H7 (cell line): ENCODE results near the gene CA6. TPM values are rescaled to one million over a fixed set of nuclear protein-coding genes. Genes with fewer than 3 reads are reported as not detected.
"Not testable (repeated sequence)": the region's sequence is repeated elsewhere in the genome, so short reads cannot be mapped to it uniquely, and the experiment has no call there.

Experiments used
- DNase-seq: peaks from one replicate; pipeline ENCODE4 v3.0.0; 2012
- H3K27me3 ChIP-seq: 2 replicates; pipeline ENCODE4 v1.6.0; 2011; ENCODE audit warnings: mild to moderate bottlenecking, low read length; ENCODE audit not compliant: control insufficient read depth, insufficient read depth
- H3K36me3 ChIP-seq: replicated peaks from 2 replicates; pipeline ENCODE4 v1.5.1; 2011; ENCODE audit warnings: low read length; ENCODE audit not compliant: control insufficient read depth, insufficient read depth
- H3K4me3 ChIP-seq: 2 replicates; pipeline ENCODE4 v1.5.1; 2011; ENCODE audit warnings: low read depth, mild to moderate bottlenecking, control low read depth, low read length, moderate library complexity; ENCODE audit not compliant: insufficient read depth
- total RNA-seq: library from RNA; depleted of rRNA; stranded (reverse); fragments of >200 nt; shearing (Covaris generic); gene quantifications from 2 replicates; pipeline ENCODE4 v1.2.3, GENCODE V29; 2014; rRNA removed

Gene CA6
- total RNA-seq, result not detected in 2 replicates

DNA sequence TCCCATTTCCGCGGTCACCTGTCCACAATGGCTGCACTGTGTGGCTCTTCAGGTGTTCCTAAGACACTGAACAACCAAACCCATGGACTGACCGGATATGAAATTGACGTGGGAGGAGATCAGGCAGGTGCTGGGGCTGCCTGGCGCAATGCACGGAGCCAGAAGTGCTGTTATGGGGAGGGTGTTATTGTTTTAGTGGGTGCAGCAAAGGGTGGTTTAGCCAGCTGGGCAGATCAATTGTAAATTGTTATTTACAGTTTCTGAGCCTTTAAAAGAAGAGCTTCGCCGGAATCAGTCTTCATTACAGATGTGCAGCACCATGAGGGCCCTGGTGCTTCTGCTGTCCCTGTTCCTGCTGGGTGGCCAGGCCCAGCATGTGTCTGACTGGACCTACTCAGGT is at the start of gene CA6:
Gene CA6 (plus strand): TSS at position 301 of the 400 bp plus-strand sequence. CDS start 19 bp downstream, at position 320.
- no peaks in the 10 kb centered on the region for H3K36me3 ChIP-seq
- no peak for DNase-seq
- H3K4me3 ChIP-seq, result no peak within 1 kb of the TSS
- no peaks in the 10 kb centered on the region for H3K27me3 ChIP-seq

DNA sequence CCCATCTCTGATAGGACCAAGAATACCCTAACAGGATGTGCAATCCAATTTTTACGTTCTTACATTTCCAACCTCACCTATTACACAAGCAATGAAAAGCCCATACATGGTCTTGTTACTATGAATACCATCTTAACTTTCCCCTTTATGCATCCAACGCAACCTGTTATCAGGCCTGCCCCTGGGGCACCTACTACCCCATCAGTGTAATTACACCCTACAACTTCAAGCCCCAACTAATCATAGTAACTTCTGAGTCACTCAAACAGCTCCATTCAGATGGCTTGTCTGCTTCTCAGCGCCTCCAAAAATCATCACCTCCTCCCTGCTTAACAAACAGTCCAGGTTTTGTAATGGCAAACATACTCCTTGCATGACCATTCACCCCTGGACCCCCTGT is 48.9 kb upstream of the CA6 start:
- not testable (repeated sequence) for H3K4me3 ChIP-seq, H3K36me3 ChIP-seq, DNase-seq, H3K27me3 ChIP-seq

DNA sequence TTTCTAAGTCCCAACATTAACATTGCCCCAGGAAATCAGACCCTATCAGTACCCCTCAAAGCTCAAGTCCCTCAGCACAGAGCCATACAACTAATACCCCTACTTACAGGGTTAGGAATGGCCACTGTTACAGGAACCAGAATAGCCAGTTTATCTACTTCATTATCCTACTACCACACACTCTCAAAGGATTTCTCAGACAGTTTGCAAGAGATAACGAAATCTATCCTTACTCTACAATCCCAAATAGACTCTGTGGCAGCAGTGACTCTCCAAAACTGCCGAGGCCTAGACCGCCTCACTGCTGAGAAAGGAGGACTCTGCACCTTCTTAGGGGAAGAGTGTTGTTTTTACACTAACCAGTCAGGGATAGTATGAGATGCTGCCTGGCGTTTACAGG is 48.2 kb upstream of the CA6 start:
- H3K27me3 ChIP-seq, H3K4me3 ChIP-seq, DNase-seq, H3K36me3 ChIP-seq: not testable (repeated sequence)

DNA sequence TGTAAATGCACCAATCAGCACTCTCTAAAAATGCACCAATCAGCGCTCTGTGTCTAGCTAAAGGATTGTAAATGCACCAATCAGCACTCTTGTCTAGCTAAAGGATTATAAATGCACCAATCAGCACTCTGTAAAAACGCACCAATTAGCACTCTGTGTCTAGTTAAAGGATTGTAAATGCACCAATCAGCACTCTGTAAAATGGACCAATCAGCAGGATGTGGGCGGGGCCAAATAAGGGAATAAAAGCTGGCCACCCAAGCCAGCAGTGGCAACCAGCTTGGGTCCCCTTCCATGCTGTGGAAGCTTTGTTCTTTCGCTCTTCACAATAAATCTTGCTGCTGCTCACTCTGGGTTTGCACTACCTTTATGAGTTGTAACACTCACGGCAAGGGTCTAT is 47.2 kb upstream of the CA6 start:
- not testable (repeated sequence) for DNase-seq, H3K27me3 ChIP-seq

DNA sequence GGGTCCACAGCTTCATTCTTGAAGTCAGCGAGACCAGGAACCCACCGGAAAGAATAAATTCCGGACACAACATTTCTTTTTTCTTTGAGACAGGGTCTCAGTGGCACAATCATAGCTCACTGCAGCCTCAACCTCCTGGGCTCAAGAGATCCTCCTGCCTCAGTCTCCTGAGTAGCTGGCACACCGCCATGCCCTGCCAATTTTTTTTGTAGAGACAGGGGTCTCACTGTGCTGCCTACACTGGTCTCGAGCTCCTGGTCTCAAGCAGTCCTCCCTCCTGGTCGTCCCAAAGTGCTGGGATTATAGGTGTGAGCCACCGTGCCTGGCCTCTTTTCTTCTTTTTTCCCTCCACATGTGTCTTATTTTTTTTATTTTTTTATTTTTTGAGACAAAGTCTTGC is 46.6 kb upstream of the CA6 start:
- Histone ChIP-seq H3K36me3 (no peaks in the 10 kb centered on the region), H3K4me3 (no peak overlapping the region), H3K27me3 (no peaks in the 10 kb centered on the region)
- DNase-seq, result no peak

More for the DNA sequence above, 47.2 kb upstream of the CA6 start:
- H3K4me3 ChIP-seq, H3K36me3 ChIP-seq: not testable (repeated sequence)

DNA sequence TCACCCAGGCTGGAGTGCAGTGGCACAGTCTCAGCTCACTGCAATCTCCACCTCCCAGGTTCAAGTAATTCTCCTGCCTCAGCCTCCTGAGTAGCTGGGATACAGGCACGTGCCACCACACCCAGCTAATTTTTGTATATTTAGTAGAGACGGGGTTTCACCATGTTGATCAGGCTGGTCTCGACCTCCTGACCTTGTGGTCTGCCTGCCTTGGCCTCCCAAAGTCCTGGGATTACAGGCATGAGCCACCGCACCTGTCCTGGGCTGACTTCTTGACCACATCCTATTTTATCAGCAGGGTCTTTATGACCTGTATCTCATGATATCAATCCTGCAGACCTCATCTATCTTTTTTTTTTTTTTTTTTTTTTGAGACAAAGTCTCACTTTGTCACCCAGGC is 45.0 kb upstream of the CA6 start:
- not testable (repeated sequence) for H3K4me3 ChIP-seq, H3K27me3 ChIP-seq, H3K36me3 ChIP-seq, DNase-seq

DNA sequence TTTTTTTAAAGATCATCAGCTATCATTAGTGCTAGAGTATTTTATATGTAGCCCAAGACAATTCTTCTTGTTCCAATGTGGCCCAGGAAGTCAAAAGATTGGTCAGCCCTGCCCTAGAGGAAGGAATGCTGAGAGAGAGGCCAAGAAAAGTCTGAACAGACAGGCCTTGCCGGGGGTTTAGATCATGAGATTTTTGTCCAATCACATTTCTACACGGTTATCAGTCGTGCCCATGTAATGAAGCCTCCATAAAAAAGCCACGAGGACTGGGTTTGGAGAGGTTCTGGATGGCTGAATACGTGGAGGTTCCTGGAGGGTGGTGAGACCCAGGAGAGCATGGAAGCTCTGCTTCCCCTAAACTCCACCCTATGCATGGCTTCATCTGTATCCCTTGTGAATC is 42.9 kb upstream of the CA6 start:
- no peaks in the 10 kb centered on the region for H3K36me3 ChIP-seq
- no peaks in the 10 kb centered on the region for H3K27me3 ChIP-seq
- no peak for DNase-seq
- H3K4me3 ChIP-seq, result no peak overlapping the region

DNA sequence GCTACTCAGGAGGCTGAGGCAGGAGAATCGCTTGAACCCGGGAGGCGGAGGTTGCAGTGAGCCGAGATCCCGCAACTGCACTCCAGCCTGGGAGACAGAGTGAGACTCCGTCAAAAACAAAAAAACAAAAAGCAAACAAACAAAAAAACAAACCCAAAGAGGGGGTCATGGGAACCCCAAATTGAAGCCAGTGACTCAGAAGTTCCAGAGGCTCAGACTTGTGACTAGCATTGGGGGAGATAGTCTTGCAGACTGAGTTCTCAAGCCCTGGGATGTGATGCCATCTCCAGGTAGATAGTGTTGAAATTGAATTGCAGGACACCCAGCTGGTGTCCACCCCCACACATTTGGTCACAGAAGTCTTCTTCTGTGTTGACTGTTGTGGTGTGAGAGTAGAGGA is 42.3 kb upstream of the CA6 start:
- DNase-seq, result no peak
- H3K27me3 ChIP-seq, result no peaks in the 10 kb centered on the region
- no peak overlapping the region for H3K4me3 ChIP-seq
- H3K36me3 ChIP-seq, result no peaks in the 10 kb centered on the region

DNA sequence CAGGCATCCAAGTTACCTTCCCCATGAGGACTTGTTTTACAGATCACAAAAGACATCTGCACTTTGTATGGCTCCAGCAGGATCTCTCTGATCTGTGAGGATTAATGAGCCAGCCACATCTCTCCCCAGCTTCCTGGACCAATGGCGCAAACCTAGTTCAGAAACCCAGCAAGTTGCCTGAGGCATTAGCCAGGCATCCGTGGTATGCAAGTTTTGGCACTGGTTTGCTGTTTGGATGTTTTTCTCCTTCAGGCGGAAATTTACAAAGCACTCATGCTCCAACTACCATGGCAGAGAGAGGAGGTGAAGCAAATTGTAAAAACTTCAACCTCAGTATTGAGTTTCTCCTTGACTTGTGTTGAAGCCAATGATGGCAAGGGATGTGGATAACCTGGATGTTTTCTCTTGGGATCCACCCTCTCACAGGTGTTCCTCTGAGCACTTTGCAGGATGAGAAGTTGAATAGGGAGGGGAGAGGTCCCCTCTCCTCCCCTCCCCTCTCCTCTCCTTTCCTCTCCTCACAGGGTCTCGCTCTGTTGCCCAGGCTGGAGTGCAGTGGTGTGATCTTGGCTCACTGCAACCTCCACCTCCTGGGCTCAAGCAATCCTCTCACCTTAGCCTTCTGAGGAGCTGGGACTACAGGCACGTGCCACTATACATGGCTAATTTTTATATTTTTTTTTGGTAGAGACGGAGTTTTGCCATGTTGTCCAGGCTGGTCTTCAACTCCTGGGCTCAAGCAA is 41.6 kb upstream of the CA6 start:
- Histone ChIP-seq H3K4me3 (no peak overlapping the region), H3K36me3 (no peaks in the 10 kb centered on the region), H3K27me3 (no peaks in the 10 kb centered on the region)
- DNase-seq, result no peak

DNA sequence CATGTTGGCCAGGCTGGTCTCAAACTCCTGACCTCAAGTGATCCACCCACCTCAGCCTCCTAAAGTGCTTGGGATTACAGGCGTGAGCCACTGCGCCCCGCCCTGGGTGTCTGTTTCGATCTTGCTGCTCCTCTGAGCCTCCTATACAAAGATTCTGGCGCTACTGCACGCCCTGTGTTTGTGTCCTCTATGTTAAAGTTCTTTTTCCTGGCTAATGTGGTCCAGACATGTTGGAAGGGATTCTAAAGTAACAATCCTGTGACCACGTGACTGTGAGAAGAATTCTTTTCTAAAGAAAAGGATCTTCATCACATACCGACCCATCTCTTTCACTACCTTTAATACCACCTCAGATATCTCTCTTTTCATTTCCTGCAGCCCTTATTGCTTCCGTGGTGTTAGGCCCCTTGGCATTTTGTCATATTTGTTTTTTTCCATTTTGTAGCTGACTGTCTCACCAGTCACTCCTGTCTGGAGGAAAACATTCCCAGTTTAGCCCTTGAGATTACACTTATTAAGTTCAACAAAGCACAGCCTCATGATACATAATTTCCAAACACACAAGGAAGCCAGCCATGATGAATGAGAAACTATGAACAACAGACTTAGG is 40.0 kb upstream of the CA6 start:
- H3K36me3 ChIP-seq, result no peaks in the 10 kb centered on the region
- no peak for DNase-seq
- H3K4me3 ChIP-seq, result no peak overlapping the region
- H3K27me3 ChIP-seq, result no peaks in the 10 kb centered on the region

DNA sequence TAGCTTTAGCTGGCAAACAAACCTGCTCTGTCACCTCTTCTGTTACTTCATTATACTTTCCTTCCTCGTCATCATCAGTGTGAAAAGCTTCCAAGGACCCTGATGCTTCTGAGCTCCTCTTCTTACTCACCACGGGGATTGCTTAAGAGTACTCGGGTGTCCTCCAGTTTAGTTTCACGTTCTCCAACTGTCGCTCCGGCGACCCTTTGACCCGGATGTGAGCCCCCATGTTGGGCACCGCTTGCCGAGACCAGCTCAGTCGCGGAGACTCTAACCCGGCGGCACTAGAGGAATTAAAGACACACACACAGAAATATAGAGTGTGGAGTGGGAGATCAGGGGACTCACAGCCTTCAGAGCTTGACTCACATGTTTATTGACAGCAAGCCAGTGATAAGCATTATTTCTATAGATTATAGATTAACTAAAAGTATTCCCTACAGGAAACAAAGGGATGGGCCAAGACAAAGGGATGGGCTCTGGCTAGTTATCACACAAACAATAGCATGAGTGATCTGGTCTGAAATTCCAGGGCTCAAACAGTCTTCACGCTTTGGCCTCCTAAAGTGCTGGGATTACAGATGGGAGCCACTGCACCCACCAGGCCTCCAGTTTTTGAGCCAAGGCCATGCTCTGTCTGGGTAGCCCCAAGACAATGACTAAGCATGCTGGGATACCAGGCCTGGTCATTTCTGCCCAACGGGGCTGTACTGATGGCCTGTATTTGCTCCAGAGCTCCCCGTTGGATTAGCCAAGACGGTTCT is 37.1 kb upstream of the CA6 start:
- no peak for DNase-seq
- Histone ChIP-seq H3K27me3 (no peaks in the 10 kb centered on the region), H3K36me3 (no peaks in the 10 kb centered on the region), H3K4me3 (no peak overlapping the region)

DNA sequence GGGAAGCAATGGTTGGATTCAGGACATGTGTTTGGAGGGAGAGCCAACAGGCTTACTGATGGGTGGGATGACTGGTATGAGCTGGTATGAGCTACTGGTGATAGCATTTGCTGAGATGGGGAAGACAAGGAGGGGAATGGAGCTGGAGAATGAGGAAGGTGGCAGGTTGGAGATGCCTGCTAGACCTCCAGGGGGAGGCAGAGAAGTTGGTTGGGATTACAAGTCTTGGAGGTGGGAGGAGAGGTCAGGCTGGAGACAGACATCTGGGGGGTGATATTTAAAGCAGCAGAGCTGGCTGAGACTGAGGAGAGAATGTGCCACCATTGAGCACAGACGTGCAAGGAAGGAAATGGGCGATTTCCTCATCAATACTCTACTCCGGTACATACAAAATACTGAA is 35.3 kb upstream of the CA6 start:
- no peaks in the 10 kb centered on the region for H3K27me3 ChIP-seq
- no peak for DNase-seq
- no peak overlapping the region for H3K4me3 ChIP-seq
- H3K36me3 ChIP-seq, result no peaks in the 10 kb centered on the region

DNA sequence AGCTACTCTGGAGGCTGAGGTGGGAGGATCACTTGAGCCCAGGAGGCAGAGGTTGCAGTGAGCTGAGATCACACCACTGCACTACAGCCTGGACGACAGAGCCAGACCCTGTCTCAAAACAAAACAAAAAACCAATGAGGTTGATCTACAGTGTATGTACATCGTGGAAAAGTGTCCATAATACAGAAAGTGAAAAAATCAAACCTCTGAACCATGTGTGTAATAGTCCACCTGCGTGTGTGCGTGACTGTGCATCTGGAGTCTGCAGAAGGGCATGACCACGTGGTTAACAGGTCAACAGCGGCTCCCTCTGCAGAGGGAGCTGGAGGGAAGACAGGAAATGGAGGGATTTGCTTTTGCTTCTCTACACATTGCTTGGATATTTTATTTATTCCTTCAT is 34.8 kb upstream of the CA6 start:
- no peaks in the 10 kb centered on the region for H3K27me3 ChIP-seq
- H3K36me3 ChIP-seq, result no peaks in the 10 kb centered on the region
- DNase-seq, result no peak
- no peak overlapping the region for H3K4me3 ChIP-seq

DNA sequence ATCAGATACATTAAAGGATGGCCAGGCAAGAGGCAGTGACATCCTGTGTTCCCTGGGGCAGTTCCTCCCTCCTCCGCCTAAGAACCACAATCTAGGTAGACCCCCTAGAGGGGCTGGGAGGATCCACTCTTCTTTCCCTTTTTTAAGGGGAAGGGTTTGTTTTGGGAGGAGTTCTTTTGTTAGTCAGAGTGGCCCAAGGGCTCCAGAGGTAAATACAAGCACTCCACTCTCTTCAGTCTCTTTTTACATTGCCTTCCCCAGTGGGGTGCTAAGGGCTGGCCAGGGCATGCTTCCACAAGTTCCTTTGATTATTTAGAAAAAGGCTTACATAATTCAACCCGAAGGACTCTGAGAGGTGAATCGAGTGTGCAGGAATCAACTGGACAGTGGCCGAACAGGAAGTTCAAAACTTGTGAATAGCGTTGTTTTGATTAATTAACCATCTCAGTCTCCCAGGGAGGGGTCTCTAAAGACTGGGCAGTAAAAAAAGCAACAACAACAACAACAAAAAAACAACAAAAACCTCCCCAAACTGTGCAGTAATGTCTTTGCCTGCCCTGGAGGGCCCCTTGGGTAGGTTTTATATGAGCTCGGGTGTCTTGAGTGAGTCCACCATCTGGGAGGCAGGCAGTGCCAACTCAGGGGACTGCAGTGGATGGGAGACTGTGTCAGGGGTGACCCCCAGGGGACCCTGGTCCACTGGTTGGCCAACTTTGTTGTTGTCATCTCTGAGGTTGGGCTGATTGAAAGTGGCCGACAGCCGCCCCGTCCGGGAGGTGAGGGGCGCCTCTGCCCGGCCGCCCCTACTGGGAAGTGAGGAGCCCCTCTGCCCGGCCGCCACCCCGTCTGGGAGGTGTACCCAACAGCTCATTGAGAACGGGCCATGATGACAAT is 34.0 kb upstream of the CA6 start:
- peak; percentile 80 for DNase-seq
- no peaks in the 10 kb centered on the region for H3K36me3 ChIP-seq

More for the DNA sequence above, 34.0 kb upstream of the CA6 start:
- Histone ChIP-seq H3K27me3 (no peaks in the 10 kb centered on the region), H3K4me3 (no peak overlapping the region)
